ENCODE data around the gene PARN. TPM values are rescaled to one million over a fixed set of nuclear protein-coding genes. Genes with fewer than 3 reads are reported as not detected.

Gene PARN
- total and polyA plus RNA-seq, 9 of the 15 experiments (the other 6 are each of a cell fraction or from before 2014, with no cell fraction given), result 9.6 to 51.3 (median 40.4) TPM

- DNase-seq (ENCODE audit: extremely low read depth in 1 of 4, low spot score in 3 of 4) (no peak), FAIRE-seq (no peak), ATAC-seq (no peak)
- Histone ChIP-seq H3K9me3 (replicated peaks; ENCODE audit: control insufficient read depth, insufficient read depth, low read depth, low read length) (no peaks in the 10 kb centered on the region), H3K4me3 (peak overlapping the region; percentile 87), H3K9me1 (ENCODE audit: control insufficient read depth, insufficient read depth, low read length) (peaks cover 3% of the 10 kb centered on the region), H3K4me2 (ENCODE audit: insufficient read depth, low read length) (peak overlapping the region; percentile 88), H3K9ac (ENCODE audit: insufficient read depth in 1 of 2, low read depth in 2 of 2, low read length in 2 of 2) (peak overlapping the region in 1 of 2 experiments; percentile 93; a peak in 2 of 4 replicates), H3K79me2 (ENCODE audit: control insufficient read depth, insufficient read depth, low read length) (peaks cover 83% of the 10 kb centered on the region), H3K4me1 (replicated peaks in 1 of 2; ENCODE audit: control insufficient read depth in 2 of 2, insufficient read depth in 2 of 2, low read length in 2 of 2) (peaks cover 20 to 32% of the 10 kb centered on the region in 2 experiments), H2AFZ (ENCODE audit: low read depth, low read length) (no peak overlapping the region), H4K20me1 (replicated peaks; ENCODE audit: control insufficient read depth, insufficient read depth, low read length) (peaks cover 17% of the 10 kb centered on the region), H3K27me3 (ENCODE audit: control insufficient read depth in 2 of 2, insufficient read depth in 2 of 2, low read length in 2 of 2) (no peaks in the 10 kb centered on the region), H3K36me3 (ENCODE audit: control insufficient read depth, insufficient read depth, low read length) (peaks cover 39% of the 10 kb centered on the region), H3K27ac (ENCODE audit: extremely low read depth, low read depth, low read length) (peak overlapping the region; percentile 2; the same call in 1 of the 3 replicates)
- POLR2A ChIA-PET, result interaction anchor here (0.6 to 1.1 kb wide), 6 partner anchors 8 to 157 kb away, joined by 3 to 7 read pairs (median 4); no protein-coding TSS in a partner anchor
- CTCF ChIA-PET (ENCODE audit: low intra/inter-chr PET ratio), result interaction anchor here (0.6 kb wide), 1 partner anchor 145 kb away, joined by 3 read pairs; no protein-coding TSS in a partner anchor
- no TSS peak for BruUV-seq (replicated peaks)
- WGBS (ENCODE audit: insufficient coverage, low coverage, missing lambda C conversion rate), result 32% methylated on average over 6 of the region's 7 CpGs
- intact Hi-C loops (cut with micrococcal nuclease) (no loop called here), in situ Hi-C loops (cut with MboI) (loop anchor here (25.0 kb wide), 1 partner anchor 1878 kb away; no protein-coding TSS in a partner anchor)
- TF ChIP-seq ARID2 (IDR thresholded peaks at IDR 0.05) (no peak), ZNF239 (CRISPR knock-in tag; IDR thresholded peaks at IDR 0.05) (no peak), HDAC8 (tag; IDR thresholded peaks at IDR 0.05) (no peak), NR1H2 (CRISPR knock-in tag; IDR thresholded peaks at IDR 0.05) (no peak), ELK1 (CRISPR knock-in tag; IDR thresholded peaks at IDR 0.05) (no peak), ZBTB11 (CRISPR knock-in tag; IDR thresholded peaks at IDR 0.05) (0 out of 6 replicates have a peak, but pooled peaks of 1 of the 3 experiments have one; percentile 19), FIP1L1 (IDR thresholded peaks at IDR 0.05; ENCODE audit: low read depth, low read length, poor library complexity, severe bottlenecking) (no peak), FOXK2 (conservative IDR thresholded peaks at IDR 0.05 in 1 of 2, IDR thresholded peaks at IDR 0.05 in 1 of 2; ENCODE audit: low read depth in 2 of 2) (no peak)
- TF ChIP-seq, protein P1, sequence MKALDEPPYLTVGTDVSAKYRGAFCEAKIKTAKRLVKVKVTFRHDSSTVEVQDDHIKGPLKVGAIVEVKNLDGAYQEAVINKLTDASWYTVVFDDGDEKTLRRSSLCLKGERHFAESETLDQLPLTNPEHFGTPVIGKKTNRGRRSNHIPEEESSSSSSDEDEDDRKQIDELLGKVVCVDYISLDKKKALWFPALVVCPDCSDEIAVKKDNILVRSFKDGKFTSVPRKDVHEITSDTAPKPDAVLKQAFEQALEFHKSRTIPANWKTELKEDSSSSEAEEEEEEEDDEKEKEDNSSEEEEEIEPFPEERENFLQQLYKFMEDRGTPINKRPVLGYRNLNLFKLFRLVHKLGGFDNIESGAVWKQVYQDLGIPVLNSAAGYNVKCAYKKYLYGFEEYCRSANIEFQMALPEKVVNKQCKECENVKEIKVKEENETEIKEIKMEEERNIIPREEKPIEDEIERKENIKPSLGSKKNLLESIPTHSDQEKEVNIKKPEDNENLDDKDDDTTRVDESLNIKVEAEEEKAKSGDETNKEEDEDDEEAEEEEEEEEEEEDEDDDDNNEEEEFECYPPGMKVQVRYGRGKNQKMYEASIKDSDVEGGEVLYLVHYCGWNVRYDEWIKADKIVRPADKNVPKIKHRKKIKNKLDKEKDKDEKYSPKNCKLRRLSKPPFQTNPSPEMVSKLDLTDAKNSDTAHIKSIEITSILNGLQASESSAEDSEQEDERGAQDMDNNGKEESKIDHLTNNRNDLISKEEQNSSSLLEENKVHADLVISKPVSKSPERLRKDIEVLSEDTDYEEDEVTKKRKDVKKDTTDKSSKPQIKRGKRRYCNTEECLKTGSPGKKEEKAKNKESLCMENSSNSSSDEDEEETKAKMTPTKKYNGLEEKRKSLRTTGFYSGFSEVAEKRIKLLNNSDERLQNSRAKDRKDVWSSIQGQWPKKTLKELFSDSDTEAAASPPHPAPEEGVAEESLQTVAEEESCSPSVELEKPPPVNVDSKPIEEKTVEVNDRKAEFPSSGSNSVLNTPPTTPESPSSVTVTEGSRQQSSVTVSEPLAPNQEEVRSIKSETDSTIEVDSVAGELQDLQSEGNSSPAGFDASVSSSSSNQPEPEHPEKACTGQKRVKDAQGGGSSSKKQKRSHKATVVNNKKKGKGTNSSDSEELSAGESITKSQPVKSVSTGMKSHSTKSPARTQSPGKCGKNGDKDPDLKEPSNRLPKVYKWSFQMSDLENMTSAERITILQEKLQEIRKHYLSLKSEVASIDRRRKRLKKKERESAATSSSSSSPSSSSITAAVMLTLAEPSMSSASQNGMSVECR (CRISPR knock-in tag; IDR thresholded peaks at IDR 0.05), result no peak
- TF ChIP-seq, protein P2, sequence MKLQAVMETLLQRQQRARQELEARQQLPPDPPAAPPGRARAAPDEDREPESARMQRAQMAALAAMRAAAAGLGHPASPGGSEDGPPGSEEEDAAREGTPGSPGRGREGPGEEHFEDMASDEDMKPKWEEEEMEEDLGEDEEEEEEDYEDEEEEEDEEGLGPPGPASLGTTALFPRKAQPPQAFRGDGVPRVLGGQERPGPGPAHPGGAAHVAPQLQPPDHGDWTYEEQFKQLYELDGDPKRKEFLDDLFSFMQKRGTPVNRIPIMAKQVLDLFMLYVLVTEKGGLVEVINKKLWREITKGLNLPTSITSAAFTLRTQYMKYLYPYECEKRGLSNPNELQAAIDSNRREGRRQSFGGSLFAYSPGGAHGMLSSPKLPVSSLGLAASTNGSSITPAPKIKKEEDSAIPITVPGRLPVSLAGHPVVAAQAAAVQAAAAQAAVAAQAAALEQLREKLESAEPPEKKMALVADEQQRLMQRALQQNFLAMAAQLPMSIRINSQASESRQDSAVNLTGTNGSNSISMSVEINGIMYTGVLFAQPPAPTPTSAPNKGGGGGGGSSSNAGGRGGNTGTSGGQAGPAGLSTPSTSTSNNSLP (IDR thresholded peaks at IDR 0.05; ENCODE audit: borderline replicate concordance, low read depth, low read length), result no peak
These were observed 4.3 kb upstream of the PARN start for GRCh38 chr16:14634389-14634725.

All from K562 (cell line).